ENCODE data around the gene KCNJ1.

KCNJ1 gene

DNA sequence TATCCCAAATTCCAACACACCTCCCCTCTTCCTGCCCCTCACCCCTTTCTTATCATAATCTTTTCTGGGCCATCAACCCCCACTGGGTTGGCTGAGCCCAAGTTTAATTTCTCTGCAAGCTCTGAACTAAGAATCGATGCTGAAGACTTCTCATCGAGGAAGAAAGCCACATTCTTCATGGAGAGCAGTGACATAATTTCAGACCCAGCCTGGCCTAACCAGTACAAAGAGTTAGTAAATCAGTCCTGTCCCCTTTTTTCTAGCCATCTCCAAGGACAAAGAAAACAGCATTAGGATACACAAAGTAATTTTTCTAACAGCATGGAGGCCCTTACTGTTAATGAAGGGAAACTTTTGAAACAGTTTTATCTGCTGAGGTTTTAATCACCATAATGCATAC is 45.0 kb downstream of the KCNJ1 start:
- no peak for DNase-seq (ENCODE audit: low spot score)

- no peak for DNase-seq (ENCODE audit: low spot score)
Observed at GRCh38 chr11:128821556-128821955, 45.5 kb downstream of the KCNJ1 start.

GRCh38 chr11:128819198-128819597 is 47.9 kb downstream of the KCNJ1 start:
- no peak for DNase-seq (ENCODE audit: low spot score)

GRCh38 chr11:128814856-128815705 is 52.0 kb downstream of the KCNJ1 start:
- DNase-seq (ENCODE audit: low spot score), result peak; percentile 44

DNA sequence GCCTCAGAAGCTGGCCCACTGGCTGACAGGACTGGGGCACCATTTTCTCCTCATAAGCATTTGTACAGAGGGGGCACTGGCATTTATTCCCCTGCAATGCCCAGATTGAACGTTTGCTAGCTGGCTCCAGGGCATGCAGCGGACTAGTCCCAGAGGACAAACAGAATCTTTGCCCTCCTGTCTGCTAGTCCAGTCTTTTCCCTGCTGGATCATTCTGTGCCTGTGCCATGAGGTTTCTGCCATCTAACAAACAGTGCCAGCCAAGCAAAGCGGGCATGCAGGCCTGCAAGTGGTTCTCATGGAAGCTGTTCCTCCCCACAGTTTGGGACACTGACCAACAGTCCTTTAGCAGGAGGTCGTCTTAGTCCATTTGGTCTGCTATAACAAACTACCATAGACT is 53.4 kb downstream of the KCNJ1 start:
- DNase-seq (ENCODE audit: low spot score), result no peak

DNA sequence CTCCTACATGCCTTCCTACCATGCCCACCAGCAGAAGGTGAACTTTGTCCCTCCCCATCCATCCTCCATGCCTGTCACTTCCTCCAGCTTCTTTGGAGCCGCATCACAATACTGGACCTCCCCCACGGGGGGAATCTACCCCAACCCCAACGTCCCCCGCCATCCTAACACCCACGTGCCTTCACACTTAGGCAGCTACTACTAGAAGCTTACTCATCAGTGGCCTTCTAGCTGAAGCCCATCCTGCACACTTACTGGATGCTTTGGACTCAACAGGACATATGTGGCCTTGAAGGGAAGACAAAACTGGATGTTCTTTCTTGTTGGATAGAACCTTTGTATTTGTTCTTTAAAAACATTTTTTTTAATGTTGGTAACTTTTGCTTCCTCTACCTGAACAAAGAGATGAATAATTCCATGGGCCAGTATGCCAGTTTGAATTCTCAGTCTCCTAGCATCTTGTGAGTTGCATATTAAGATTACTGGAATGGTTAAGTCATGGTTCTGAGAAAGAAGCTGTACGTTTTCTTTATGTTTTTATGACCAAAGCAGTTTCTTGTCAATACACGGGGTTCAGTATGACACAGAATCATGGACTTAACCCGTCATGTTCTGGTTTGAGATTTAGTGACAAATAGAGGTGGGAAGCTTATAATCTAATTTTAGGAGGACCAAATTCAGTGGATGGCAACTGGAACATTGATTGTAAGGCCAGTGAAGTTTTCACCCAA is 56.1 kb downstream of the KCNJ1 start:
- no peak for DNase-seq (ENCODE audit: low spot score)

DNA sequence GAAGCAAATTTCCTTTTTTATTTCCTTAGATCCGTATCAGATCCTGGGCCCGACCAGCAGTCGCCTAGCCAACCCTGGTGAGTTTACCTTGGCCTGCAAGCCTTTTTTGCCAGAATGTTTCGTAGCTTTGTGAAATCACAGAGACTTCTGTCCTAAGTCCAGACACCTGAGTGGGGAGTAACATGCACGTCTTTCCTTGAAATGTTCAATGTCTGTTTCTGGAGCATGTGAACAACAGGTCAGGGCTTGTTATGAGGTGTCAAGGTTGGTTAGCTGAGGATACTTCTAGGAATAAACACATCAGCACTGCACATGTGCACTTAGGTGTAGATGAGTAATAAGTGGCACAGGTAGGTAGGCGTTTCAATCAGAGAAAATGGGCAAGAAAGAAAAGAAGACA is 58.0 kb downstream of the KCNJ1 start:
- no peak for DNase-seq (ENCODE audit: low spot score)

DNA sequence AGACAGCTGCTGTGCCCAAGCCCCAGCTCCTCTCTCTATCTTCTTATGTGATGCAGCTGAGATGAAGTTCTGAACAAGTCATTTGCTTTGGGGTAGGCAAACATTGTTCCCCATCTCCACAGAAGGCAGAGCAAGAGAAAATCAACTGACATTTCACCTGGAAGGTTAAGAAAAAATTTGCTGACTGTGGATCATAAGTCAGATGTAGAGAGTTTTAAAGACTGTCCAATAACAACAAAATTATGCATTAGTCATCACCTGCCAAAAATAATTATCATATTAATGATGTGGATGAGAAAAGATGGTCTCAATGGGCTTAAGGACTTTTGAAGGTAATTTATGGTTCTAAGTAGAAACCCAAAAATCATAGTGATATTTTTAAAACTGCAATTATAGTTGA is 59.2 kb downstream of the KCNJ1 start:
- no peak for DNase-seq (ENCODE audit: low spot score)

- DNase-seq (ENCODE audit: low spot score), result no peak
Observed at GRCh38 chr11:128806506-128807261, 60.4 kb downstream of the KCNJ1 start.

DNA sequence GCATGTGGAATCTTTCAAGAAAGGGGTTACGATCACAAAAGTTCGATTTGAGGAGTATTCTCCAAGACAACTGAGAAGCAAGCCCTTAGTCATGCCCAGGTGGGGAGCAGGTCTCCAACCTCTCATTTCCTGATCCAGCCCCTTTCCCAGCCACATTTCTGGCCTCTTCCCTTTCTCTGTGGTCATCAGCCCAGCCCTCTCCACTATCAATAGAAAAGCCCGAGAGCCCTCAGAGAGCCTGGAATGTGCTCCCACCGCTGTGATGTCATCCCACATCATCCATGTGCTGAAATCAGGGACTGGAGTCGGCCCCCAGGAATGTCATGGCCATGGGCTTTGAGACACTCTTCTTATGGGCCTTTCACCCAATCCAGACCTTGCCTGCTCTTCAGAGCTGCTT is 62.6 kb downstream of the KCNJ1 start:
- no peak for DNase-seq (ENCODE audit: low spot score)

- DNase-seq (ENCODE audit: low spot score), result no peak
Observed at GRCh38 chr11:128803449-128804245, 63.4 kb downstream of the KCNJ1 start.

DNA sequence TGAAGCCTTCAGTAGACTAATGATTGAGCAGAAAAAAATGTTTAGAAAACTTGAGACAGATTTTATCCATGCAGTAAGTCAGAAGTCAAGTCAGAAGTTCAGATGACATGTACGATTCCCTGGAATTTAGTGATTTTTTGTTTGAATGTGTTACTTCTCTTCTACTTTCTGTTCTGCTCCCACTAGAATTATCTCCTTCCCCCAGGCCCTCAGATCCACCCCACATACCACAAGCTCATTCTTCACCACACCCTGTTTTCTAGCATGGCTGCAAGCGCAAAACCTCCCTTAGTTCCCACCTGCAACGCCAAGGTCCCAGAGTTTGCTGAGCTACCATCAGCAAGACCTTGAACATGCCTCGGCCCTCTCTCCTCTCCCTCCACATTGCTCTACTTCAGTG is 64.1 kb downstream of the KCNJ1 start:
- DNase-seq (ENCODE audit: low spot score), result no peak

GRCh38 chr11:128802358-128802981 is 64.6 kb downstream of the KCNJ1 start:
- DNase-seq (ENCODE audit: low spot score), result no peak

GRCh38 chr11:128800871-128801417 is 66.2 kb downstream of the KCNJ1 start:
- DNase-seq (ENCODE audit: low spot score), result no peak

DNA sequence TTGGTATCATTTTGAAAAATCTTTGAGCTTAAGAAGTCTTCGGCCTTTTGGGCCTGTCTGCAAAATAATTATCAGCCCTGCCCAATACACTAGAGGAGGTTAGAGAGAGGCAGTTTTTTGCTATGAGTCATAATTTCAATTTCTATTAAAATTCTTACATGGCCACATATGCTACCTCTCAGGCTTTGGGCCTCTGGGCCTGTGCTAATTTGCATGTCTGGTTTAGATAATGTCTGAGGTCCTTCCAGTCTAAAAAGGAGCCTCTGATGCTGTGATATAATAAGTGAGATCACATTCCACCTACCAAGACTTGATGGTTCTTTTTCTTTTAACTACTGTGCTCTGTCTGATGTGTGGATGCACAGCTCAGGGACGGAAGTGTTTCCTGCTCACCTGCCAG is 70.8 kb downstream of the KCNJ1 start:
- no peak for DNase-seq (ENCODE audit: low spot score)

GRCh38 chr11:128790196-128790595 is 76.9 kb downstream of the KCNJ1 start:
- DNase-seq (ENCODE audit: low spot score), result no peak

GRCh38 chr11:128789497-128790150 is 77.5 kb downstream of the KCNJ1 start:
- no peak for DNase-seq (ENCODE audit: low spot score)

All from D341Med (cell line).